ENCODE results near the gene GNGT2.

Gene GNGT2

DNA sequence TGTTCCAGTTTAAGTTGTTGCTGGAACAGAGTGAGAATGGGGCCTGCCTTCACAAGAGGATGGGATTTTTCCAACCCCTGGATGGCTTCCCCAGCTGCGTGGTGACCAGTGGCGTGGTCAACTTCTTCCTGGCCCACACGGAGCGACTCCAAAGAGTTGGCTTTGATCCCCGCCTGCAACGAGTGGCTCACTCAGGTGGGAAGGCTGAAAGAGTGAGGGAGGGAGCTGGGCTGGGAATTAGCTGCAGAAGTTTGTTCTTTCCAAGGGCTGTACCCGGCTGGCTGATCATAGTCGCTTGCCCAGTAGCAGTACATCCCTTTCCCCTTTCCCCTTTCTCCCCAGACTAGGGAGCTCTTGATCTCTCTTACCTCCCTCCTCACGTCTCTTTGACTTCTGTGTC, 41.7 kb downstream of the GNGT2 start:
- no peak for DNase-seq (ENCODE audit: low read depth in 1 of 2, low spot score in 1 of 2)
- in situ Hi-C loops (cut with HindIII; ENCODE audit: low pct_unique_long_range_greater_than_20kb, low sequenced_read_pairs), result no loop called here
- TF ChIP-seq JUND (IDR thresholded peaks at IDR 0.05; ENCODE audit: low read depth), result no peak

DNA sequence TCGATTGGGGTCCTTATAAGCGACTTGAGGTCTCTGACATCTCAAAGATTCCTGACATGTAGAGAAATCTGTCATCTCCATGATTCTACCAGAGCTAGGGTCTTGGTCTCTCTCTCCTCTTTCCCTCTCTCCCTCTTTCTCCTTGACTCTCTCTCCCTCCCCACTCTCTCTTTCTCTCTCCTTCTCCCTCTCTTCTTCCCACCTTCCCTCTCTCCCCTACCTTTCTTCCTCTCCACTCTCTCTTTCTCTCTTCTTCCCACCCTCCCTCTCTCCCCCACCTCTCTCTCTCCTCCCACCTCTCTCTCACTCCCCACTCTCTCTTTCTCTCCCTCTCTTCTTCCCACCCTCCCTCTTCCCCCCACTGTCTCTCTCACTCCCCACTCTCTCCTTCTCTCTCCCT, 45.2 kb downstream of the GNGT2 start:
- no peak for DNase-seq (ENCODE audit: low read depth in 1 of 2, low spot score in 1 of 2)
- in situ Hi-C loops (cut with HindIII; ENCODE audit: low pct_unique_long_range_greater_than_20kb, low sequenced_read_pairs), result no loop called here
- TF ChIP-seq JUND (IDR thresholded peaks at IDR 0.05; ENCODE audit: low read depth), result no peak

DNA sequence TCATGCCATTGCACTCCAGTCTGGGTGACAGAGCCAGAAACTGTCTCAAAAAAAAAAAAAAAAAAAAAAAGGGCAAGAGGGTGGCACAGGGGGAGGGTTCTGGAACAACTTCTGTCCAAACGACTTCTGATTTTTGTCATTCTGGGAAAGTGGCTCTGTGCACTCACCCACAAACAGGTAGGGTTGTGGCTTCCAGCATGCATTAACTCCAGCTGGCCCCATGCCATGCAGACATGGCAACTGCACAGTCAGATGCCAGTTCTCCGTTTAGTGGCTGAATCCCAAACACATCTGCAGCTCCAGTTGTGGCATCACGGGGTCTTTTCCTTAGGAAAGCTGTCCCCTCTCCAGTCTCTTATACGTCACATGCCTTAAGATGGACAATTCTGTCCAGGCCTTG, 47.5 kb downstream of the GNGT2 start:
- in situ Hi-C loops (cut with HindIII; ENCODE audit: low pct_unique_long_range_greater_than_20kb, low sequenced_read_pairs), result no loop called here
- no peak for DNase-seq (ENCODE audit: low read depth in 1 of 2, low spot score in 1 of 2)
- no peak for TF ChIP-seq JUND (IDR thresholded peaks at IDR 0.05; ENCODE audit: low read depth)

DNA sequence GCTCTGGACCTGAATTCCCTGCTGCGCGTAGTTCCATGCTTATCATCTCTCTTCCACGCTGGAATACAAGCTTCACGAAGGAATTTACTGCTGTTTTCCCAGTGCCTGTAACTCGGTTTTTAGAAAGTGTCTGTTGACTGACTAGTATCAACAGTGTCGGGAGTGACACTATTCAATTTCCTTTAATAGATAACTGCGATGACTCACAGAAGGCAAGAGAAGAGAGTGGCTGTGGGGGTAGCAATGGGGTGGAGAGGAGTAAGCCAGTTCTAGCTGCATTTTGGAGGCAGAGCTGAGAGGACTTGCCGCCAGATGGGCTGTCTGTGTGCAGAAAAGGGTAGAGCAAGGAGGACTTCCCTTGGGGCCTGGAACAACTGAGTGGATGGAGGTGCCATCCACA, 52.6 kb downstream of the GNGT2 start:
- in situ Hi-C loops (cut with HindIII; ENCODE audit: low pct_unique_long_range_greater_than_20kb, low sequenced_read_pairs), result no loop called here
- no peak for TF ChIP-seq JUND (IDR thresholded peaks at IDR 0.05; ENCODE audit: low read depth)
- no peak for DNase-seq (ENCODE audit: low read depth in 1 of 2, low spot score in 1 of 2)

DNA sequence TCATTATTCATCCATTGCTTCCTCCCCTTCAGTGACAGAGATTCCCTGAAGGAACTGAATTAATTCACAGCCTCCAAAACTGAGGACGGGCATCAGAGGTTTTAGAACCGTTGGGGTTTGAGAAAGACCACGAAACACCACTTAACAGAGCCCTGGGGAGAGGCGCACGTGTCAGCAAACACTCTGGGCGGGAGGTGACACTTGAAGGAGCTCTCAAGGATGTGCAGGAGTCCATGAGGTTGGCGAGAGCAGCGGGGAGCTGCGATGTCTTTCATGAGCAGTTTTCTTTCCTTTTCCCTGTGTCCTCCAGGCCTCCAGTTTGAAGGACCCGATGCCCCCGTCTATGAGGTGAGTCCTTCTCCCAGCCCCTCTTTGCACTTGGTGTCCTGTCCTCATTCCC, 54.1 kb downstream of the GNGT2 start:
- in situ Hi-C loops (cut with HindIII; ENCODE audit: low pct_unique_long_range_greater_than_20kb, low sequenced_read_pairs), result no loop called here
- no peak for TF ChIP-seq JUND (IDR thresholded peaks at IDR 0.05; ENCODE audit: low read depth)
- no peak for DNase-seq (ENCODE audit: low read depth in 1 of 2, low spot score in 1 of 2)
